ENCODE data around the gene MYO1C. TPM values are rescaled to one million over a fixed set of nuclear protein-coding genes. Genes with fewer than 3 reads are reported as not detected.

The MYO1C gene
- total and polyA plus RNA-seq, 2 of the 8 experiments (the other 6 are each of a cell fraction or from before 2014, with no cell fraction given): 40.1 to 78.6 TPM

GRCh38 chr17:1522626-1523025, 30.1 kb upstream of the MYO1C start (continued):
- no peak for TF ChIP-seq BACH1 (IDR thresholded peaks at IDR 0.05; ENCODE audit: low read length)
- no peak for TF ChIP-seq MAFK (IDR thresholded peaks at IDR 0.05; ENCODE audit: low read depth, low read length)
- no peak for TF ChIP-seq NRF1 (IDR thresholded peaks at IDR 0.05; ENCODE audit: low read depth, low read length)
- no peak for TF ChIP-seq CHD2 (IDR thresholded peaks at IDR 0.05; ENCODE audit: low read length)
- TF ChIP-seq ZNF274 (IDR thresholded peaks at IDR 0.05; ENCODE audit: borderline replicate concordance, extremely low read depth, low read length): no peak
- no peak for TF ChIP-seq SRF (IDR thresholded peaks at IDR 0.05; ENCODE audit: low read depth, low read length)
